HEK293T (cell line): ENCODE data around the gene ARHGAP9.

Experiments
- CTCF ChIA-PET: fragments of 350-600 bp; formaldehyde crosslinking; extraction: SDS; loops from one replicate; lab custom pipeline; 2021; ENCODE audit warnings: antibody characterized with exemption, inconsistent platforms; lab: Yijun Ruan, JAX
- POLR2A ChIA-PET: fragments of 350-600 bp; formaldehyde crosslinking; extraction: SDS; loops from one replicate; lab custom pipeline; 2020; ENCODE audit warnings: antibody characterized with exemption, inconsistent platforms; lab: Yijun Ruan, JAX
- DNase-seq: peaks from one replicate; pipeline ENCODE4 v3.0.0; 2012; ENCODE audit warnings: mixed read lengths; ENCODE audit errors: extremely low spot score
- ARNT ChIP-seq: fragments of 450-650 bp; IDR thresholded peaks from 2 replicates; pipeline ENCODE4 v1.6.1; 2017; ENCODE audit warnings: mild to moderate bottlenecking
- BHLHE40 ChIP-seq: fragments of 450-650 bp; IDR thresholded peaks from 2 replicates; pipeline ENCODE4 v1.6.1; 2016; ENCODE audit warnings: mild to moderate bottlenecking, moderate library complexity, borderline replicate concordance
- CTBP1 ChIP-seq: fragments of 450-650 bp; IDR thresholded peaks from 2 replicates; pipeline ENCODE4 v1.6.1; 2016; ENCODE audit warnings: borderline replicate concordance
- ELF4 ChIP-seq: fragments of 450-650 bp; IDR thresholded peaks from 2 replicates; pipeline ENCODE4 v1.6.1; 2017; ENCODE audit warnings: antibody characterized with exemption
- FOXA1 ChIP-seq: fragments of 450-650 bp; IDR thresholded peaks from 2 replicates; pipeline ENCODE4 v1.6.1; 2016; ENCODE audit warnings: mild to moderate bottlenecking
- FOXK2 ChIP-seq: fragments of 450-650 bp; IDR thresholded peaks from 2 replicates; pipeline ENCODE4 v1.6.1; 2016; ENCODE audit warnings: mild to moderate bottlenecking
- FOXM1 ChIP-seq: fragments of 450-650 bp; IDR thresholded peaks from 2 replicates; pipeline ENCODE4 v1.6.1; 2017; ENCODE audit warnings: mild to moderate bottlenecking, borderline replicate concordance
- HDGF ChIP-seq: fragments of 450-650 bp; IDR thresholded peaks from 2 replicates; pipeline ENCODE4 v1.6.1; 2017; ENCODE audit warnings: antibody characterized with exemption, borderline replicate concordance
- L3MBTL2 ChIP-seq: fragments of 450-650 bp; conservative IDR thresholded peaks from 2 replicates; pipeline ENCODE4 v1.6.1; 2016; ENCODE audit warnings: mild to moderate bottlenecking
- LEF1 ChIP-seq: fragments of 450-650 bp; IDR thresholded peaks from 2 replicates; pipeline ENCODE4 v1.6.1; 2017; ENCODE audit warnings: mild to moderate bottlenecking, borderline replicate concordance
- NFRKB ChIP-seq: fragments of 450-650 bp; IDR thresholded peaks from 2 replicates; pipeline ENCODE4 v1.6.1; 2016; ENCODE audit warnings: mild to moderate bottlenecking, moderate library complexity
- PKNOX1 ChIP-seq: fragments of 450-650 bp; IDR thresholded peaks from 2 replicates; pipeline ENCODE4 v1.6.1; 2016
- SP1 ChIP-seq: fragments of 450-650 bp; IDR thresholded peaks from 2 replicates; pipeline ENCODE4 v1.6.1; 2017
- SUZ12 ChIP-seq: fragments of 450-650 bp; IDR thresholded peaks from 2 replicates; pipeline ENCODE4 v1.6.1; 2016; ENCODE audit warnings: mild to moderate bottlenecking
- TARDBP ChIP-seq: fragments of 450-650 bp; IDR thresholded peaks from 2 replicates; pipeline ENCODE4 v1.6.1; 2016
- ZNF384 ChIP-seq: fragments of 450-650 bp; IDR thresholded peaks from 2 replicates; pipeline ENCODE4 v1.6.1; 2016

ARHGAP9 gene

GRCh38 chr12:57465030-57465746, 14.5 kb downstream of the ARHGAP9 start:
- CTCF ChIA-PET, result no interaction called here
- no peak for TF ChIP-seq SP1
- no peak for TF ChIP-seq LEF1
- TF ChIP-seq ELF4, result no peak
- no peak for TF ChIP-seq FOXM1
- TF ChIP-seq L3MBTL2, result no peak
- TF ChIP-seq FOXK2, result no peak
- TF ChIP-seq CTBP1, result no peak
- TF ChIP-seq HDGF, result no peak
- POLR2A ChIA-PET, result interaction anchor here (2.3 kb wide), 1 partner anchor 10 kb away, joined by 11 read pairs; the partner anchor contains the start of gene INHBE
- DNase-seq, result no peak

GRCh38 chr12:57464569-57464968, 15.1 kb downstream of the ARHGAP9 start:
- TF ChIP-seq LEF1 (no peak), ARNT (no peak), FOXA1 (no peak), SP1 (no peak), SUZ12 (no peak), NFRKB (no peak), ELF4 (no peak), FOXK2 (no peak), FOXM1 (no peak), L3MBTL2 (no peak), BHLHE40 (no peak), HDGF (no peak), TARDBP (no peak), ZNF384 (no peak), PKNOX1 (no peak), CTBP1 (no peak)
- CTCF ChIA-PET, result no interaction called here
- POLR2A ChIA-PET, result interaction anchor here (2.3 kb wide), 1 partner anchor 9 kb away, joined by 11 read pairs; the partner anchor contains the start of gene INHBE
- DNase-seq, result no peak

DNA sequence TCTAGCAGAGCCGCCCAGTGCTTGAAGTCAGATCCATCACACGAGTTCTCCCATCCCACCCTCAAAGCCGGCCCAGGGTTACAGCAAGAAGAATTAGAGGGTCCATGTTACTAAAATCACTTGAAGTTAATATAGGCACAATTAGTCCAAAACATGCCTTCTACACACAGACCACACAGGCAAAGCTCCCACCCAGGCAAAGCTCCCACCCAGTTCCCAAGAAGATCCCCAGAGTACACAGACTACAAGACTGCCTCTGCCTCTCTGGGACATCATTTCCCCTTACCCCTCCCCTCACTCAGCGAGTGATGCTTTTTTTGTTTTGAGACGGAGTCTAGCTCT, 16.8 kb downstream of the ARHGAP9 start:
- DNase-seq, result no peak
- TF ChIP-seq NFRKB (no peak), CTBP1 (no peak), FOXK2 (no peak), LEF1 (no peak), L3MBTL2 (no peak), SP1 (no peak), BHLHE40 (no peak), ZNF384 (no peak), FOXM1 (no peak), FOXA1 (no peak), TARDBP (no peak), HDGF (no peak), ELF4 (no peak), ARNT (no peak), SUZ12 (no peak), PKNOX1 (no peak)
- ChIA-PET POLR2A (interaction anchor here (1.6 to 2.9 kb wide), 2 partner anchors 9 to 57 kb away, joined by 10 read pairs; partner anchors contain the start of genes DDIT3 and INHBE), CTCF (interaction anchor here (0.9 to 1.7 kb wide), 2 partner anchors 17 to 147 kb away, joined by 3 read pairs; partner anchors contain the start of gene ARHGAP9)

GRCh38 chr12:57462251-57462911, 17.3 kb downstream of the ARHGAP9 start:
- ChIA-PET CTCF (interaction anchor here (0.7 to 1.7 kb wide), 4 partner anchors 10 to 248 kb away, joined by 3 to 4 read pairs (median 3); partner anchors contain the start of gene ARHGAP9), POLR2A (interaction anchor here (1.6 to 2.9 kb wide), 3 partner anchors 8 to 58 kb away, joined by 7 to 10 read pairs (median 10); partner anchors contain the start of genes DDIT3 and INHBE)
- TF ChIP-seq FOXM1, result no peak
- TF ChIP-seq PKNOX1, result no peak
- no peak for TF ChIP-seq FOXA1
- no peak for TF ChIP-seq HDGF
- no peak for TF ChIP-seq FOXK2
- 0 out of 2 replicates have a peak, but pooled peaks have one; percentile 25 for TF ChIP-seq TARDBP
- peak; percentile 33; the same call in 1 of the 2 replicates for TF ChIP-seq L3MBTL2
- TF ChIP-seq NFRKB, result no peak
- TF ChIP-seq SP1, result no peak
- TF ChIP-seq CTBP1, result 0 out of 2 replicates have a peak, but pooled peaks have one; percentile 37
- peak; percentile 92 for DNase-seq

DNA sequence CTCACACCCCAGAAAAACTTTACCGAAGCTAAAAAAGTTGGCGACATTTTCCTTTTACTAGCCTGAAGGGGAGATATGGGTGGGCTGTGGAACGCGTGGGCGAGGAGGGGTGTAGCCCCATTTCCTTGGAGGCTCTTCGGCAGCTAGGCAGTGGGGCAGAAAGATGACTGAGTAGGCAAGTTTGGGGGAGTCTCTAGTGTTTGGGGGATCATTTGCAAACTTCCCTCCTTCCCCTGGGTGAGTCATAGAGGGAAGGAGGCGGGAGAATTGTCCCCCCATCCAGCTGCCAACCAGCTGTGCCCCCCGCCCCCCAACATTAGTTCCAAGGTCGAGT, 17.8 kb downstream of the ARHGAP9 start:
- ChIA-PET POLR2A (interaction anchor here (2.0 to 2.9 kb wide), 2 partner anchors 10 to 58 kb away, joined by 7 to 10 read pairs; partner anchors contain the start of gene DDIT3), CTCF (interaction anchor here (0.7 to 1.7 kb wide), 4 partner anchors 9 to 248 kb away, joined by 3 to 4 read pairs (median 3); partner anchors contain the start of gene ARHGAP9)
- TF ChIP-seq HDGF (no peak), ARNT (no peak), SUZ12 (no peak), L3MBTL2 (no peak), NFRKB (no peak), ELF4 (no peak), TARDBP (no peak), ZNF384 (no peak)
- DNase-seq, result no peak
